COLO829 (cell line): Measurements from ENCODE around the gene TPD52L1.
A peak's percentile ranks its signal among the peaks of the same experiment; 100 is the strongest.
"Not testable (repeated sequence)": the region's sequence is repeated elsewhere in the genome, so short reads cannot be mapped to it uniquely, and the experiment has no call there.

Experiments used
- DNase-seq: peaks from one replicate; pipeline ENCODE4 v3.0.0; 2012; ENCODE audit warnings: low spot score

Gene TPD52L1, protein sequence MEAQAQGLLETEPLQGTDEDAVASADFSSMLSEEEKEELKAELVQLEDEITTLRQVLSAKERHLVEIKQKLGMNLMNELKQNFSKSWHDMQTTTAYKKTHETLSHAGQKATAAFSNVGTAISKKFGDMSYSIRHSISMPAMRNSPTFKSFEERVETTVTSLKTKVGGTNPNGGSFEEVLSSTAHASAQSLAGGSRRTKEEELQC

DNA sequence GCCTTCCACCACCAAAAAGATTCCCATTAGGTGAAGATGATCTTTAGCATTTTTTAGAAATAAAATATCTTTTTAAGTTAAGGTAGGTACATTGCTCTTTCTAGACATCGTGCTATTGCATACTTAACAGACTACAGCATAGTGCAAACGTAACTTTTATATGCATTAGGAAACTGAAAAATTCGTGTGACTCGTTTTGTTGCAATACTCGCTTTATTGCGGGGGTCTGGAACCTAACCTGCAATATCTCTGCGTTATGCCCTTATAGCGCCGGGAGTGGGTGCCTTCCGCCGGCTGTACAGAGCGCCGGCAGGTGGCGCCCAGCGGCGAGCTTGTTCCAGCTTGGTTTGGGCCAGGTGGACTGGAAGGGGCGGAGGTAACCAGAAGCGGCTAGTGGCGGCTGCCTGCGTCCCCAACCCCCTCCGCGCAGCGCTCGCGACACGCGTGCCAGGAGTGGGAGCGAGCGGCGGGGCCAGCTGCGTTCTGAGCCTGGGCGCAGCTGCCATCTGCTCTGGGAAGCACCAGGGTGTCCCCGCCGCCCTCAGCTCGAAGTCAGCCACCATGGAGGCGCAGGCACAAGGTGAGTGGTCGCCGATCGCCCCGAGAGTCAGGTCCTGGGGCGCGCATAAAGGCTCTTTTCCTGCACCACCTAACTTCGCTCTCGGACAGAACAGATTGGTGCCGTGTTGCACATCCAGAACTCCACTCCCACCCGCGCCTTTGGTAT, at the start of gene TPD52L1:
Gene TPD52L1, plus strand, starts transcription at position 383 of the 727 bp plus-strand sequence. Its CDS starts 179 bp downstream, at position 562.
- peak; percentile 59 for DNase-seq

DNA sequence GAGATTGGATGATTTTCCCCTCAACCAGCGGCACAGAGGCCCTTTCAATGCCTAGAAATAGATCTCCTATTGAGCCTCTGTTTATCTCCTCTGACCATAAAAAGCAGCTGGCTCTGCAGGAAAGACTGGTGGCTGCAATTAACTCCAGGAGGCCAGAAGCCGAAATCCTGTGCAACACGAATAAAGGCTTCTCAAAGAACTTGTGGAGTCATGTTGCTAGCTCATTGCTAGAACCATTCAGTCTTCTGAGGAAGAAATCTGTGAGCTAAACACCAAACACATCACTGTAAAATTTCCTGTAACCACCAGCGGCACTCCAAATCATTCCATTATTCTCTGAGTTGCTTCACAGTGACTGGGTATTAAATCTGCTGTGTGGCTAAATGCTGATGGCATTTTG, 49.1 kb upstream of the TPD52L1 start:
- no peak for DNase-seq

DNA sequence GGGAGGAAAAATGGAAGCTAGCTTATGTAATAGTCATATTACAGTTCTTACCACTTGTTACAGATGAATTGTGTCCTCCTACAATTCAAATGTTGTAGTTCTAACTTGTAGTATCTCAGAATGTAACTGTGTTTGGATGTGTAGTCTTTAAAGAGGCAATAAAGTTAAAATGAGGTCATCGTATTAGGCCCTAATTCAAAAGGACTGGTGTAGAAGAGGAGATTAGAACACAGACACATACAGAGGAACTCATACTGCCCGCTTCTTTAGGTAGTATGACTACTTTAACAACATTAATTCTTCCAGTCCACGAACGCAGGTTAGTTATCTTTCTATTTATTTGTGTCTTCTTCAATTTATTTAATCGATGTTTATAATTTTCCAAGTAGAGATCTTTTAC, 46.5 kb upstream of the TPD52L1 start:
- DNase-seq = no peak

DNA sequence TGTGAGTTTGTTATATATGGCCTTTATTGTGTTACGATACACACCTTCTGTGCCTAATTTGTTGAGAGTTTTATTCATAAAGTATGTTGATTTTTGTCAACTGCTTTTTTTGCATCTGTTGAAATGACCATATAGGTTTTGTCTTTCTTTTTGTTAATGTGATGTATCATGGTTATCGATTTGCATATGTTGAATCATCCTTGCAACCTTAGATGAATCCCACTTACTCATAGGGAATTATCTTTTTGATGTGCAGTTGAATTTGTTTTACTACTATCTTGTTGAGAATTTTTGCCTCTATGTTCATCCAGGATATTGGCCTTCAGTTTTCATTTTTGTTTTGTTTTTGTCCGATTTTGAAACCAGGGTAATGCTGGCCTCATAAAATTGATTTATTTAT, 45.7 kb upstream of the TPD52L1 start:
- no peak for DNase-seq

DNA sequence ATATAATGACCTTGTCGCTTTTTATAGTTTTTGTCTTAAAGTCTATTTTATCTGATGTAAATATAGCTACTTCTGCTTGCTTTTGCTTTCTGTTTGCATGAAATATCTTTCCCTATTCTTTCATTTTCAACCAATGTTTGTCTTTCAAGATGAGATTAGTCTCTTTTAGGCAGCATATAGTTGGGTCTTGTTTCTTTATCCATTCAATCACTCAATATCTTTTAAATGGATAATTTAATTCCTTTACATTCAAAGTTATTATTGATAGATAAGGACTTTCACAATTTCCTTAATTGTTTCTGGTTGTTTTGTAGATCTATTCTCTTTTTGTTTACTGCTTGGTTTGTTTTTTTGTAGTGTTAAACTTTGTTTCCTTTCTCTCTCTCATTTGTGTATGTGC, 43.5 kb upstream of the TPD52L1 start:
- DNase-seq = no peak

DNA sequence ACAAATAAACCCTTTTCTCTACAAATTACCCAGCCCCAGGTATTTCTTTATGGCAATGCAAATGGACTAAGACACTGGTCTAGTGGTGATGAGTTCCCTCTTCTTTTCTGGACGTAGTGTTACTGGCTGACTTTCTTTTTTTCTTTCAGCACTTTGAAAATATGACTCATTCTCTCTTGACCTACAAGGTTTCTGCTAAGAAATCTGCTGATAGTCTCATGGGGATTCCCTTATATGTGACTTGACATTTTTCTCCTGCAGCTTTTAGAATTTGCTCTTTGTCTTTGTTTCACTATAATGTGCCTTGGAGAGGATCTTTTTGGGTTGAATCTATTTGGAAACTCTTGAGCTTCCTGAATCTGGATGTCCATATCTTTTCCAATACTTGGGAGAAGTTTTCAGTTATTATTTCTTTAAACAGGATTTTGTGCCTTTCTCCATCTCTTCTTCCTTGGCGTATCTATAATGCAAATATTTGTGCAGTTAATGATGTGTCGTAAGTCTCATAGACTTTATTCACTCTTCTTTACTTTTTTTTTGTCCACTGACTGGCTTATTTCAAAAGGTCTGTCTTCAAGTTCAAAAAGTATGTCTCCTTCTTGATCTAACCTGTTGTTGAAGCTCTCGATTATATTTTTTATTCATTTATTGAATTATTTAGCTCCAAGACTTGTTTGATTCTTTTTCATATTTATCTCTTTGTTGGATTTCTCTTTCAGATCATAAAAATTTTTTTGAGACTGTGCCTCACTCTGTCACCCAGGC, 42.2 kb upstream of the TPD52L1 start:
- no peak for DNase-seq

DNA sequence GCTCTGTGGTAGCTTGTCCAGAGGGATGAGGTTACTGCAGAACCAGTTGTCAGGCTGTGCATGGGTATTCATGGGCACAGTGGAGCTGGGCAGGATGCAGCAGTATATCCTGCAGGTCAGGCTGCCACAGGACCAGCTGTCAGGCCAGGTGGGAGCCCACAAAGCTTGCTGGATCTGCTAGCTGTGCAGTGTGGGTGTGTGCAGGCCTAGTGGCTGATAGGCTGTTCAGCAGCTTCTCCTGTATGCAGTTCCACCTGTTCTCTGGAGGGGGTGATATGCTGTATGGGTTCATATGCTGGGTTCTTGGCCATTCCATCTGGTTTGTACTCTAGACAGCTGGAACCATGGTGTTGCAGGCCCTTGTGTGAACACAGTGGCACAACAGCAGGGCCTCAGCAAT, 40.6 kb upstream of the TPD52L1 start:
- DNase-seq = no peak

DNA sequence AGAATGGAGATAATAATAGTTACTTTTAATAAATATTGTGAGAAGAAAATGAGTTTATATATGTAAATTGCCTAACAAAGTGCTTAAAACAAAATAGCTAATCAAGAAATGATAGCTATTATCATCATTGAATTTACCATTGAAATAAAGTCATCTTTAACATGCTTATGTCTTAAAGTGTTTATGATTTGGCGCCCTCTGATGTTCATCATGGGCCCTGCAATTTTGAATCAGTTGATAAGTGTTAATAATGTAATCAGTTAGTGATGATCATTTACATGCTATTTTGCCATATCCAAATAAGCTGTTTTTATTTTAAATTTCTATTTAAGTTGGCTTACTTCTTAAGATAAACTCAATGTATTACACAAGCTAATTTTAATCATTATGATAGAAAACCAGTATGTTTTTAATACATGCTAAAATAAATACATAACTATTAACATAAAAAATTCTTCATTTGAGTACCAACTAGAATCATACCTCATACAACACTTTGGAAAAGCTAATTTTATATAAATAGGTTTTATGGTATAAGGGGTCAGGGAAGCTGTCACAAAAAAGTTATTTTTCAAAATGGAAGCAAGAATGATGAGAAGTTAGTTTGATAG, 39.2 kb upstream of the TPD52L1 start:
- peak; percentile 38 for DNase-seq

DNA sequence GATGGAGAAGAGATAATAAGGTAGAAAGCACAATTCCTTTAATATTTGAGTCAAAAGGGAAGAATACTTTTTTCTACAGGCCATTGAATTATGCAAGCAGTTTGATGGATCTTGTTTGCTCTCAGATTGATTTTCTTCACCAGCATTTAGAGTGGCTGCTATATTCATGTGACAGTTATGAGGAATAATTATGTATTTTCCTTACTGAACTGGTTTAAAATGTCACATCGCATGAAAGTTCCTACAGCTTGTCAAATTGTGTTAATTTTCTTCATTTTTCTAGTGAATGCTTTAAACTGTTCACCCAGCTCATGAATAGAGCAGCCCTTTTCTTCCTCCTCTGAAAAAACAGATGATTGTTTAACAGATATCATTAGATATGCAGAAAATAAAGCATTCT, 37.4 kb upstream of the TPD52L1 start:
- no peak for DNase-seq

DNA sequence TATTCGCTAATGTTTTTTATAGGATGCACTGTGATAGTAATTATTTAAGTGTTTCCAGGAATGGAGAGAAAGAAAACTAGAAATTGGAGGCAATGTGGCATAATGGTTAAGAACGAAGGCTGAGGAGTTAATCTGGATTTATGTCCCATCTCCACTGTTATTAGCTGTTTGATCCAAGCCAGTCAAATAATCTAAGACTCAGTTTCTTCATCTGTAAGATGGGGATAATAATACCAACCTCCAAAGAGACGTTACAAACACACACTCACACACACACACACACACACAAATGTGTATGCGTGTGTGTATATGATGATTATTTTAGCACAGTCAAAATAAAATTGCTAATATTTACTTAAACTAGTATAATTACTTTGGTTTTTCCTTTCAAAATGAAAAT, 36.9 kb upstream of the TPD52L1 start:
- DNase-seq = no peak

DNA sequence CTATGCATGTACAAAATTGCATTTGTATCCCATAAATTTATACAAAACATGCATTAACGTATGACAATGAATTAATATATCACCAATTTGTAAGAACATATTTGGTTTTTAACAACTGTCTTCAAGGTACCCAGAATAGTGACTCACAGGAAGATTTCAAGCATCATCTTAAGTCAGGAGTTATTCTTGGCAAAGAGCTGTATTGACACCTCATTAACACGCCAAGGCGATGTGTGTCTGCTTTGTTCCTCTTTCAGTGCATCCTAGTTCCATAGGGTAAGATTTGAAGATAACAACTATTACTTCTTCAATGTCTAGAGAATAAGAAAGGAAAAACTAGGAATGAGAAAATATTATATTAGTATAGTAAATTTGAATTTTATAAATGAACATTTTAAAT, 35.8 kb upstream of the TPD52L1 start:
- no peak for DNase-seq

DNA sequence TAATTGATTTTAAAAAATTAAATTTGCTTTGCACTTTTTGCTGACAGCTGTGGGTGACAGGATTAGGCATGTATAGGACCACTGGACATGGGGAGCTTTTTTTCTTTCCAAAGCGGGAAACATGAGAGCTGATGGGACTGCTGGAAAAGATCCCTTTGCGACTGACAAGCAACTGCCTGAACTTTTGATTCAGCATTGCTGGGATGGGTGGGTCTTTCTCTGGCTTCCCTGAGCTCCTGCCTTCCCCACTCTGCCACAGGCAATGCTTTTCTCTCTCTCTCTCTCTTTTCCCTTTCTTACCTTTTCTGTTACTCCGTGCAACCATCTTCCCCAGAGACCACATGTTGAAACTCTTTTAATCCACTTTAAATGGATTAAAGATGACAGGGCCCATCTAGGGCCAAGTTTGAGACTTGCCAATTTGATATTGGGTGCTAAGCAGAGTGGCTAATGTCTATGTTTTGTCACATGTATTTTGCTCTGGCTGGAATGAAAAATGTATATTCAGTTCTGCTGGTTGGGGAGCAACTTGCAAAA, 33.5 kb upstream of the TPD52L1 start:
- DNase-seq = no peak

DNA sequence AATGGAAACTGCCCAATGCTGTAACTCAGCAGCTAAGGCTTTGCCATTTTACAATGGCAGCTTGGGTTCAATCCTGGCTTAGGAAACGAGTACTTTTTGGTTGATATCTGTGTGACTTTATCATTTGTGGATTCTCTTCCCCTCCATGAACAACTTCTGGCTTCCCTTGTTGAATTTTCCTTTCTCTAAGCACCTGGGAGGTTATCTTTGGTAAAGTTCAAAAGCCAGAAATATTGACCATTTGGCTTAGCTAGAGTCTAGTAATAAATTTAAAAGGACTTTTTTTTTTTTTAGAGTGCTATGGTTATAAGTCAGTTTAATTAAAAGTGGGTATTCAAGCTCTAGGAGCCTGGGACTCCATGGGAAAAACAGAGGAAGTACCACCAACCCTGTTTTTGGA, 31.7 kb upstream of the TPD52L1 start:
- no peak for DNase-seq

DNA sequence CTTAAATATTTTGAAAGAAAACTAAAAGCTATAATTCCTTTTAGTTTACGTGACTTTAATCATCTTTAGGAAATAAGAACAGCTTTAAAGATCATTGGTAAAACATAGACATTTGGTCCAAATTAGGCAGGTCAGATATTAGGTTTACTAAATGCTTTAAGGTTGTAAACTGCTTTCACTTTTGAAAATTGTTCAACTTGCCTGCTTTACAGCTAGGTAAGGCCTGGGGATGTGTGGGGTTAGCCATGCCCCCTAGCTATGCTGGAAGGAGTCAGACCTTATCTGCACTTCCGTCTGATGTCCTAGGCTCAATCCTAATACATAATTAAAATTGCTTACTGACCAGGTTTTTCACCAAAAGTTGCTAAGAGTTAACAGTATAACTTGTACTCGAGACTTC, 30.5 kb upstream of the TPD52L1 start:
- DNase-seq = no peak

DNA sequence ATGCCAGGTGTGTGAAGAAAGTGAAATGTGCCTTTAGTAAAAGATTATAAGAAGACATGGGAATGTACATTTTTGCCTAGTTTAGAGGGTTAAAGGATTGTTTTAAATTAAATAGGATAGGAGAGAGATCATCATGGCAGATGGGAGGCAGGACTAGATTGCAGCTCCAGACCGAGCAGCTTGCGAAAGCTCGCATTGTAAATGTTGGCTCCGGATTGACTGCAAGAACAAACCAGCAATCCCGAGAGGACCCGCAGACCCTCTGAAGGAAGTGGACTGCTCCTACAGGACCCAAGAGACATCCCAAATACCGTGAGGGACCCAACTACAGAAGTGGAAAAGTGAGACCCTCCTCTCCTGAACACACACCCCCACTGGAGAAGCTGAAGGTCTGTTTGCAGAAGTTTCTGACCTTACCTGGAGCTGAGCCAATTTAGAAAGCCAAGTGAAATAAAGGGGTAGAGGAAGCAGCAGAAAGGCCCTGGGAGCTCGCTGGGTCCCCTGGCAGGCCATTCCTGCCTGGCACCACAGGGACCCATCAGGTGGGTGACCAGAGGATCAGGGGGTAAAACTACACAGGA, 30.0 kb upstream of the TPD52L1 start:
- no peak for DNase-seq

DNA sequence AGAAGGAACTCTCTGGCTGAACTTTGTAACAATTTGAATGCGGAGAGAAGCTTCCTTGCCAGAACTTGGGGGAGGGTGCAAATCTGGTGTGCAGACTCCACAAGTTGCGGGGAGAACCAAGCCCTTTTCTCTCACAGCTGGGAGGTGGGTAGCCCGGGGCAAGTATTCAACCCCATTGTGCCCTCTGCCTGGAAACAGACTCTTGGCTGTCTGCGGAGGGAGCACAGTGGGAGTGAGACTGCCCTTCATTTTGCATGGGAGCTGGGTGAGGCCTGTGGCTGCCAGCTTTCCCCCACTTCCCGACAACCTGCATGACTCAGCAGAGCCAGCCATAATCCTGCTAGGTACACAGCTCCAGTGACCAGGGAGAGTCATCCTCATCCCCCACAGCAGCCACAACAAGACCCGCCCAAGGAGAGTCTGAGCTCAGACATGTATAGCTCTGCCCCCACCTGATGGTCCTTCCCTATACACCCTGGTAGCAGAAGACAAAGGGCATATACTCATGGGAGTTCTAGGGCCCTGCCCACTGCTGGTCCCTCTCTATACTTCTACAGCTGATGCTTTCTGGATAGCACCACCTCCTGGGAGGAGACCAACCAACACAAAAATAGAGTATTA, 29.4 kb upstream of the TPD52L1 start:
- no peak for DNase-seq

DNA sequence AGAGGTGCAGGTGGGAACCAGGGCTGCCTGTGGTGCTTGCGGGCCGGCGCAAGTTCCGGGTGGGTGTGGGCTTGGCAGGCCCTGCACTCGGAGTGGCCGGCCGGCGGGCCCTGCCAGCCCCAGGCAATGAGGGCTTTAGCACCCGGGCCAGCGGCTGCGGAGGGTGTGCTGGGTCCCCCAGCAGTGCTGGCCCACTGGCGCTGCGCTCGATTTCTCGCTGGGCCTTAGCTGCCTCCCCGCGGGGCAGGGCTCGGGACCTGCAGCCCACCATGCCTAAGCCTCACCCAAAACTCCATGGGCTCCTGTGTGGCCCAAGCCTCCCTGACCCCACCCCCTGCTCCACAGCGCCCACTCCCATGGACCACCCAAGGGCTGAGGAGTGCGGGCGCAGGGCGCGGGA, 27.7 kb upstream of the TPD52L1 start:
- not testable (repeated sequence) for DNase-seq

DNA sequence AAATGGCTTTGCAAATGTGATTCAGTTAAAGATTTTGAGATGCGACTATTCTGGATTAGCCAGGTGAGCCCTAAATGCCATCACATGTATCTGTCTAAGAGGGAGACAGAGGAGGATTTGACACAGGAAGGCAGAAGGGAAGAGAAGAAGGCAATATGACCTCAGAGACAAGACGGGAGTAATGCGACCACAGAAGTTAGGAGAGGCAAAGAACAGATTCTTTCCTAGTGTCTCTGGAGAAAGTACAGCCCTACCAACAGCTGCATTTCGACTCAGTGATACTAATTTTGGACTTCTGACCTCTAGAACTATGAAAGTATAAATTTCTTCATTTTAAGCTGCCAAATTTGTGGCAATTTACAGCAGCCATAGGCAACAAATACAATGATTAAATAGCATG, 24.2 kb upstream of the TPD52L1 start:
- no peak for DNase-seq

DNA sequence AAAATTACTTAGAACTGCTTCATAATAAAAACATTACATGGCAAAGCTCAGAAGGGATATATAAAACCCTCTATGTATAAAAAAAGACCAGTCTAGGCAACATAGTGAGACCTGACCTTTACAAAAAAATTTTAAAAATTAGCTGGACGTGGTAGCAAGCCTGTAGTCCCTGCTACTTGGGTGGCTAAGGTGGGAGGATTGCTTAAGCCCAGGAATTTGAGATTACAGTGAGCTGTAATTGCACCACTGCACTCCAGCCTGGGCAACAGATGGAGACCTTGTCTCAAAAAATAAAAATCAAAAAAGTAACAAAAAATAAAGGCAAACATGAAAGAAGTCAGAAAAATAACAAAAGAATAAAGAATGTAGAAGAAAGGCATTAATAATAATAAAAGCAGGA, 21.5 kb upstream of the TPD52L1 start:
- DNase-seq = no peak

DNA sequence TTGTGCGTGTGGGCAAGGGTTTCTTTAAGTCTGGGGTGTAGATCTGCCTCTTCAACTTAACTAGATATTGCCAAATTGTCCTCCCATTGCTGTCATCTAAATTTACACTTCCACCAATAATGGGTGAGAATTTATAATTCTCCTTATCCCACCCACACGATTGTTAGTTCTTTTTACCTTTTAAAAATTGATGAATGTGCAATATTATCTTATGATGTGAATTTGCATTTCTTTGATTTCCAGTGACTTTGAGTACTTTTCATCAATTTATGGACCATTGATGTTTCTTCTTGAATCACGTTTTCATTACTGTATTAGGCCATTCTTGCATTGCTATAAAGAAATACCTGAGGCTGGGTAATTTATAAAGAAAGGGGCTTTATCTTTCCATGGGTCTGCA, 17.2 kb upstream of the TPD52L1 start:
- DNase-seq = no peak

DNA sequence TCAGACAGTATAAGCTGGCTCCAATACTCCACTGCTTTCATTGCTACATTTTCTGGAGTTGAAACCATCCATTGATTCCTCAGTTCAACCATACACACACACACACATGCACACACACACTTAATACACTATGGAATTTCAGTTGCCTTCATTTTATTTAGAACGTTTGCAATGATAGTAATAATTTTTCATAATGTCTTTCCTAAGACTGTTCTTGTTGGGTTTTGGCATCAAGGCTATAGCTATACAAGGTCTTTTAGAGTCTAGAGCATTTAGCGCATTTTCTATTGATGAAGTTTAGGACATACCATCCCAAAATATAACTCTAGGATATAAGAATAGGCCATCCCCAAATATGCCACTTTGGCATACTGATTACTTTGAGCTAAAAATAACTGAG, 15.5 kb upstream of the TPD52L1 start:
- DNase-seq = no peak

DNA sequence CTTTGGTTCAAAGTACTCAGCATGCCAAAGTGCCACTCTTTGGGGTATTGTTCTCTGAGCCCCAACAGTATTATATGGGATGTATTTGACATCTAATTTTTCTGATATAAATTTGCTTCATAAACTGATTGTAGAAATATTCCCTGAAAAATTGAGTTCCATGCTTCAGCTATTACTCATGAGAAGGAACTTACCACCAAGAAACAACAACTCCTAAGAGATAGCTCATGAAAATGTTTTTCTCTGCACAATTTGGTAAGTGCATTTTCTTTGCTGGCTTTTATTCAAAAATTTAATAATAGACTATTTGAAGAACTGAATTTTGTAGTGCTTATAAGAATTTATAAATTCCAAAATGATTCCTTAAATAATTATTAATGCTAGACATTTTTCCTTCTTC, 12.8 kb upstream of the TPD52L1 start:
- DNase-seq = no peak
